Mesothelial cell of epicardium (in vitro differentiated cells): ENCODE data around the gene SLC24A5. TPM values are rescaled to one million over a fixed set of nuclear protein-coding genes. Genes with fewer than 3 reads are reported as not detected.

ENCODE experiments used
- DNase-seq, 2 experiments: peaks; one replicate each; pipeline ENCODE4 v3.0.0; 2021; ENCODE audit warnings: low spot score in 2 of 2; ENCODE audit not compliant: unreplicated experiment in 2 of 2
- H3K27ac Mint-ChIP-seq: 2 replicates; pipeline ENCODE4 v1.8.0; 2021; ENCODE audit warnings: mixed read lengths
- H3K27me3 Mint-ChIP-seq: 2 replicates; pipeline ENCODE4 v1.8.0; 2021; ENCODE audit warnings: low read depth, mixed read lengths
- H3K36me3 Mint-ChIP-seq: 2 replicates; pipeline ENCODE4 v1.8.0; 2021; ENCODE audit warnings: mixed read lengths
- H3K4me1 Mint-ChIP-seq: 2 replicates; pipeline ENCODE4 v1.8.0; 2021; ENCODE audit warnings: mixed read lengths
- H3K4me3 Mint-ChIP-seq: 2 replicates; pipeline ENCODE4 v1.8.0; 2021; ENCODE audit warnings: mild to moderate bottlenecking, moderate library complexity, mixed read lengths
- H3K9me3 Mint-ChIP-seq: 2 replicates; pipeline ENCODE4 v1.8.0; 2021; ENCODE audit warnings: mixed read lengths
- CTCF ChIP-seq: fragments of 200-600 bp; sonication (generic); IDR thresholded peaks from one replicate; pipeline ENCODE4 v1.5.0; 2021; ENCODE audit warnings: antibody characterized with exemption; ENCODE audit not compliant: unreplicated experiment
- total RNA-seq: library from RNA; stranded (reverse); gene quantifications from 3 replicates; pipeline ENCODE4 v1.2.1, GENCODE V29; 2021

SLC24A5 gene
- total RNA-seq, 1 donor from 2014 or later = 0.16 TPM

- no peaks in the 10 kb centered on the region for H3K36me3 Mint-ChIP-seq
- H3K4me3 Mint-ChIP-seq = no peak overlapping the region
- H3K4me1 Mint-ChIP-seq = peaks cover 17% of the 10 kb centered on the region
- no peak for DNase-seq
- peaks cover 4% of the 10 kb centered on the region for H3K9me3 Mint-ChIP-seq
- H3K27me3 Mint-ChIP-seq = no peaks in the 10 kb centered on the region
- H3K27ac Mint-ChIP-seq = no peak overlapping the region
- TF ChIP-seq CTCF = no peak
Measured at GRCh38 chr15:48084759-48085590, 35.8 kb upstream of the SLC24A5 start.

GRCh38 chr15:48085591-48085930 is 35.2 kb upstream of the SLC24A5 start:
- H3K36me3 Mint-ChIP-seq = no peaks in the 10 kb centered on the region
- TF ChIP-seq CTCF = no peak
- H3K27ac Mint-ChIP-seq = no peak overlapping the region
- no peak overlapping the region for H3K4me3 Mint-ChIP-seq
- no peak for DNase-seq
- H3K27me3 Mint-ChIP-seq = peaks cover 2% of the 10 kb centered on the region
- peaks cover 4% of the 10 kb centered on the region for H3K9me3 Mint-ChIP-seq
- H3K4me1 Mint-ChIP-seq = peaks cover 20% of the 10 kb centered on the region

- H3K9me3 Mint-ChIP-seq = peaks cover 4% of the 10 kb centered on the region
- peak overlapping the region; percentile 9 for H3K27ac Mint-ChIP-seq
- TF ChIP-seq CTCF = no peak
- H3K4me3 Mint-ChIP-seq = no peak overlapping the region
- no peaks in the 10 kb centered on the region for H3K36me3 Mint-ChIP-seq
- no peak for DNase-seq
- peaks cover 20% of the 10 kb centered on the region for H3K4me1 Mint-ChIP-seq
- peaks cover 2% of the 10 kb centered on the region for H3K27me3 Mint-ChIP-seq
Measured at GRCh38 chr15:48086133-48086532, 34.7 kb upstream of the SLC24A5 start.

- peaks cover 20% of the 10 kb centered on the region for H3K4me1 Mint-ChIP-seq
- no peak for DNase-seq
- no peak for TF ChIP-seq CTCF
- no peak overlapping the region for H3K4me3 Mint-ChIP-seq
- H3K36me3 Mint-ChIP-seq = no peaks in the 10 kb centered on the region
- H3K27ac Mint-ChIP-seq = no peak overlapping the region
- H3K27me3 Mint-ChIP-seq = peaks cover 2% of the 10 kb centered on the region
- peaks cover 4% of the 10 kb centered on the region for H3K9me3 Mint-ChIP-seq
Measured at GRCh38 chr15:48086576-48086975, 34.2 kb upstream of the SLC24A5 start.

GRCh38 chr15:48087844-48088243 is 32.9 kb upstream of the SLC24A5 start:
- DNase-seq = no peak
- H3K4me3 Mint-ChIP-seq = no peak overlapping the region
- no peak overlapping the region for H3K27ac Mint-ChIP-seq
- H3K9me3 Mint-ChIP-seq = peaks cover 4% of the 10 kb centered on the region
- H3K36me3 Mint-ChIP-seq = no peaks in the 10 kb centered on the region
- no peak for TF ChIP-seq CTCF
- peaks cover 2% of the 10 kb centered on the region for H3K27me3 Mint-ChIP-seq
- peaks cover 20% of the 10 kb centered on the region for H3K4me1 Mint-ChIP-seq
